Stomach (tissue), 4 donors: ENCODE measurements around the gene NIPAL3.
"Not testable (repeated sequence)": the region's sequence is repeated elsewhere in the genome, so short reads cannot be mapped to it uniquely, and the experiment has no call there.

Experiments used
- CTCF ChIP-seq, 7 experiments: fragments of 450-650 bp in 4 of 7; fragments of 200-600 bp in 3 of 7; sonication (generic) in 3 of 7; IDR thresholded peaks; one replicate each; pipeline ENCODE4 v1.5.1; 2016 to 2019; ENCODE audit warnings: antibody characterized with exemption in 7 of 7, control low read depth in 2 of 7, mild to moderate bottlenecking in 1 of 7
- EP300 ChIP-seq: sonication (generic); formaldehyde crosslinking; IDR thresholded peaks from one replicate; pipeline ENCODE4 v1.6.1; 2017; ENCODE audit warnings: antibody characterized with exemption

DNA sequence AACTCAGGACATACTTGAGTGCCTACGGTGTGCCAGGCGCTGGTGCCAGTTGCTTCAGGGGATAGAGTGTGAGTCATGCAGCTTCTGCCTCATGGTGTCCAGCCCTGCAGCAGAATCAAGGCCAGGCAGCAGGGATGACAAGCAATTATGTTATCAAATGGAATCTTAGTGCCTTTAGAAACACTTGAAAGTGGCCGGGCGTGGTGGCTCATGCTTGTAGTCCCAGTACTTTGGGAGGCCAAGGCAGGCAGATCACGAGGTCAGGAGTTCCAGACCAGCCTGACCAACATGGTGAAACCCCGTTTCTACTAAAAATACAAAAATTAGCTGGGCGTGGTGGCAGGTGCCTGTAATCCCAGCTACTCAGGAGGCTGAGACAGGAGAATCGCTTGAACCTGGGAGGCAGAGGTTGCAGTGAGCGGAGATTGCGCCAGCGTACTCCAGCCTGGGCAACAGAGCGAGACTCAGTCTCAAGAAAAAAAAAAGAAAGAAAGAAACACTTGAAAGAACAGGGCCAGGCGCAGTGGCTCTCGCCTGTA lies 100.1 kb downstream of the NIPAL3 start:
- not testable (repeated sequence) for TF ChIP-seq CTCF (IDR thresholded peaks at IDR 0.05); EP300
